T-helper 1 cell treated with Interleukin-12 subunit alpha and Interleukin-12 subunit beta and Interleukin-4 antibody, amounts not matched to agents 30 ng/mL and 1 ng/mL, for 36 hours (primary cell): ENCODE results near the gene GARNL3. TPM values are rescaled to one million over a fixed set of nuclear protein-coding genes. Genes with fewer than 3 reads are reported as not detected.

Source experiments
- intact Hi-C: fragments of 100-400 bp; cut with micrococcal nuclease; formaldehyde crosslinking; loops from one replicate; pipeline ENCODE4 v1.15.1; 2024
- total RNA-seq: library from RNA; stranded (reverse); gene quantifications from 2 replicates; pipeline ENCODE4 v1.2.3, GENCODE V29; 2022

Gene GARNL3, protein sequence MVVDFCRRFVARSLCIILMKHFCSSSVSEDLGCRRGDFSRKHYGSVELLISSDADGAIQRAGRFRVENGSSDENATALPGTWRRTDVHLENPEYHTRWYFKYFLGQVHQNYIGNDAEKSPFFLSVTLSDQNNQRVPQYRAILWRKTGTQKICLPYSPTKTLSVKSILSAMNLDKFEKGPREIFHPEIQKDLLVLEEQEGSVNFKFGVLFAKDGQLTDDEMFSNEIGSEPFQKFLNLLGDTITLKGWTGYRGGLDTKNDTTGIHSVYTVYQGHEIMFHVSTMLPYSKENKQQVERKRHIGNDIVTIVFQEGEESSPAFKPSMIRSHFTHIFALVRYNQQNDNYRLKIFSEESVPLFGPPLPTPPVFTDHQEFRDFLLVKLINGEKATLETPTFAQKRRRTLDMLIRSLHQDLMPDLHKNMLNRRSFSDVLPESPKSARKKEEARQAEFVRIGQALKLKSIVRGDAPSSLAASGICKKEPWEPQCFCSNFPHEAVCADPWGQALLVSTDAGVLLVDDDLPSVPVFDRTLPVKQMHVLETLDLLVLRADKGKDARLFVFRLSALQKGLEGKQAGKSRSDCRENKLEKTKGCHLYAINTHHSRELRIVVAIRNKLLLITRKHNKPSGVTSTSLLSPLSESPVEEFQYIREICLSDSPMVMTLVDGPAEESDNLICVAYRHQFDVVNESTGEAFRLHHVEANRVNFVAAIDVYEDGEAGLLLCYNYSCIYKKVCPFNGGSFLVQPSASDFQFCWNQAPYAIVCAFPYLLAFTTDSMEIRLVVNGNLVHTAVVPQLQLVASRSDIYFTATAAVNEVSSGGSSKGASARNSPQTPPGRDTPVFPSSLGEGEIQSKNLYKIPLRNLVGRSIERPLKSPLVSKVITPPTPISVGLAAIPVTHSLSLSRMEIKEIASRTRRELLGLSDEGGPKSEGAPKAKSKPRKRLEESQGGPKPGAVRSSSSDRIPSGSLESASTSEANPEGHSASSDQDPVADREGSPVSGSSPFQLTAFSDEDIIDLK
- total RNA-seq: 0.88 and 1.3 TPM in 2 replicates

DNA sequence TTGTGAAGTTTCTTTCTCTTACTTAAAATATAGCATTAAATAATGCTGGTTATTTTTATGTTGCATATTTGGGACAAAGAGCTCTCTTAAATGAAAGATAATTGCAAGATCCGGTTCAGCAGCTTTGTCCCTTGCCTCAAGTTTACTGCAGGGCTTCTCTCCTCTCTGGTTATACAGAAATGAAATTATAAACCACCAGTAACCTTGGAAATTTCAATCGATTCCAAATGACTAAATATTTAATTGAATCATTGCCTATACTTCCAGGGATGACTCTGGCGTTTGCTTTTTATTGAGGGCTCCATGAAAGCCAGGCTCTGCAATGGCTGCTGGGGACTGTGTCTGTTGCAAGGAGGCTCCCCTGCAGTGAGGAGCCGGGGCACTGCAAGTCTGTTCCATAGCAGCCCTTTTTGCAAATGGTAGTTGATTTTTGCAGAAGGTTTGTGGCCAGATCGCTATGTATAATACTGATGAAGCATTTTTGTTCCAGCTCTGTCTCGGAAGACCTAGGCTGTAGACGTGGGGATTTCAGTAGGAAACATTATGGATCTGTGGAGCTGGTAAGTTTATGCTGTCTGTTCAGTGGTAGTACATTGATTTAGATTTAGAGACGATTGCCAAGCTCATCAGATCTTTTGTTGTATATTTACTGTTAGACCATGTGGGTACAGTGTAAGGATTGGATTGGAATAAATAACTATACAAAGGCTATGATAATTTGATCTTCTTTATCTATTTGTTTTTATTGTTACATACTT lies at the start of gene GARNL3:
TSS of gene GARNL3 (plus strand) at position 313 of the 758 bp plus-strand sequence. CDS start at position 417, 104 bp downstream.
- intact Hi-C loops: no loop called here

DNA sequence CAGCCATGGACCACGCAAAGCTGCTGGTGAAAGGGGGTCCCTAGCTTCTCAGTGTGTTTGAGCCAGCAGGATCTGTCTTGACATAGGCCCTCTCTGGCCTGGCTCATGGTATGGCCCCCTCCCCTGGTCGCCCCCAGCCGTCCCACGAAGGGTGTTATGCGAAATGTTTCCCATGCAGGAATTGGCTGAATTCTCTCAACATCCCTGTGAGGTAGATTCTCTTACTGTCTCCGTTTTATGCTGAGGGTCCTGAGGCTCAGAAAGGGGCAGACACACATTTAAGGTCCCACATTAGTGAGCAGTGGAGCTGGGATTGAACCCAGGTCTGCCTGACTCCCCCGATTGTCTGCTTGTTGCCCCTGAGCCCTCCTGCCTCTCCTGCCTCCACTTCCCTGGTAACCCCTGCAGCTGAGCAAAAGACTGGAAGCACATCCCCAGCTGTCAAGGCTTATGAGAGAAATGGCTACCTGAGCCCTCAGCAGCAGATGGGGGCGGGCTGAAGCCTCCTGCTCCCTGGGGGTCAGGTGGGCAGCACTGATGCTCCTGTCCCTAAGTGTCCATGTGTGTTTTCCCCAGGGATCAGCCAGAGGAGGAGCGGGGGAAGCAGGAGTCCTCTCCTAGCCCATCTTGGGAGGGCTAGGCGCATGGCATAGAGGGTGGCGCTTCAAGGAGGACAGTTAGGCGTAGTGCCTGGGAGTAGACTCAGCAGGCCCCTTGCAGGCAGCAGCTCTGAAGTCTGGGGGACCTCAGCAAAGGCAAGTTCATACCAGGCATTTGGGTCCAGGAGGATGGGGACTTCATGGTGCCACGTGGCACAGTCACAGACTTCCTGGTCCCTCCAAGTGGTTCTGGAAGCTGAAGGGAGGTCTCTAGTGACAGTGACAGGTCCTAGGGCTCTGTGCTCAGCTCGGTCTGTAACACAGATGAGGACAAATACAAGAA lies 49.0 kb upstream of the GARNL3 start:
- intact Hi-C loops: no loop called here

DNA sequence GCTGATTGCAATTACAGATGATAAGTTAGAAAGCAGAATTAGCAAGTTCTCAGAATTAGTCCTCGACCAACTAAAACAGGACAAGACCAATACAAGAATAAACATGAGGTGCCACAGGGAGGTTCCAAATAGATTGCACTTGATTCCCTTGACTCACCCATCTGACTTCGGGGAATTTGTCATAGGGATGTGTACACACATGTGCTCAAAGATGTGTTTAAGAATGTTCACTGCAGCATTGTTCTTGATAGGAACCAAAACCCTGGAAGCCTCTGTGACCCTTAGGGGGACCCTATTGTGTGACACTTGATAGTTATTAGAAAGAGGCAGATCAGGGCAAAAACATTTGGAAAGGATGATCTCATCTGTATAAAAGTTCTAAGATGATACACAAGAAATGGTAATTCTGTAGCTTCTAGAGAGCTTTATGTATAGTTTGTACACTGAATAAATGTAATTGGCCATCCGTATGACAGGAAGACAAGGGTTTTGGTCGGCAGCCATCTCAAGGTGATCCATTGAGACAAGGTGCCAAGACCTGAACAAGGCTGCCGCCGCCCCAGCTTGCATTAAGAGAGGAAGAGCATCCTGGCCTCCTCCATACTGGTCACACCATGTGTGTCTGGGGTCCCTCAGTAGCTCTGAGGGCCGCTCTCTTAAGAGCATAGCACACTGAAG lies 48.2 kb upstream of the GARNL3 start:
- intact Hi-C loops: no loop called here

DNA sequence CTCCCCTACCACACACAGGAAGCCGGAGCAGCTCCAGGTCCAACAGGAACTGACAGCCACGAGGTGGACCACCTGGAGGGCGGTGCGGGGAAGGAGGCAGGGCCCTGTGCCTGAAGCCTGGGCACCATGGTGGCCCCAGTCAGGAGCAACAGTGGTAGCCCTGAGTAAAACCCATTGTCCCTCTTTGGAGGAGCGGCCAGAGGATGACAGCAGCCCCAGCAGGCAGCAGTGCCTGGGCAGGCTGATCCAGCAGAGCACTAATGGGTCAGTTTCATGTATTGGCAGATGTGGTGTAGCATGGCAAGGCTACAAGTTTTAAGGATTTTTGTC lies 47.7 kb upstream of the GARNL3 start:
- intact Hi-C loops: no loop called here

DNA sequence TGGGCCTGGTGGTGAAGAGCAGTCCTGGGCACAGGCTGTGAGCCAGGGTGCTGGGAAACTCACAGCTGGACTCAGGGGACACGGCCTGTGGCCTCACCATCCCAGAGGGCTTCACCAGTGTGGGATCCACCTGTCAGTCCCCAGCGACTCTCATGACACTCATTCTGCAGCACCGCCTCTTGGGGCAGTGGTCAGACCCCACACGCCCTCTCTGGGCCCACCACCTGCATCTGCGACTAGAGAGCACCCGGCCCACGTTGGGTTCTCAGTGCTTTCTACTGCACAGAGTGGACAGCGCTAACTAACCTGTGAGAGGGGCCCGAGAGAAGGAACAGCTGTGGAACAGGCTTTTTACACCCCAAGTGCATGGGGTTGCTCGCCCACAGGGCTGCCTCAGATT lies 45.8 kb upstream of the GARNL3 start:
- intact Hi-C loops: no loop called here

DNA sequence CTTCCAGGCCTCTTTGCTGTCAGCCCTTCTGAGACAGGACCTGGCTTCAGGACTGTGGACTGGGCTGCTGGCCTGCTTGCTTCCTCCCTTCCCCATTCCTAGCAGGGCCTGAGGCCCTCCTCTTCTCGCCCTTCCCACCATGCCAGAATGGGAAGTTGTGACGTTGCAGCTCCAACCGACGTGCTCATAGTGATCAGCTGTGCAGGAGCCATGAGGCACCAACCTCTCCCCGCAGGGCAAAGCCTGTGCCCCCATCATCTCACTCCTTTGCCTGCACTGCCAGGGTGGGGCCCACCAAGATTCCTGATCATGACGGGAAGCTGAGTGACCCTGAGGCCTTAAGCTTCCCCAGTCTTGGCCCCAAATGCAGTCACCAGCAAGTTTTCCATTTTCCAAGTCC lies 45.1 kb upstream of the GARNL3 start:
- intact Hi-C loops: no loop called here

DNA sequence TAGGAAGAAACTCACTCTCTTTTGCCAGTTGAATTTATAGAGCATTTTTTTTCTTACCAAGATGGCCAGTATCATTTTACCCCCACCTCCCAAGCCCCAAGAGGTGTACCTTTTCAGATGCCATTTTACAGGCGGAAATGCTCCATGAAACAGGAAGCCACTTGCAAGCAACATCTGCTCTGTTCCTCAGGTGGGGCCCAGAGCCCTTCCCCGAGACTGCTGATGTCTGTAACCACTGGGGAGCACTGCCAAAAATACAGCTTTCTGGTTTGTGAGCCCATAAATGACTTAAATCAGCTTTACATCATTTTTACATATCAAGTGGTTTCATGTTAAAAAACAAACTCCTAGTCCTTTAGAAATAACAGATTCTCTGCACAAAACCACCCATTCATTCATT lies 42.9 kb upstream of the GARNL3 start:
- intact Hi-C loops: loop anchor here (5.0 to 10.0 kb wide), 3 partner anchors 496 to 846 kb away; partner anchors contain the start of genes NAIF1, PTRH1, SLC25A25 and TTC16

DNA sequence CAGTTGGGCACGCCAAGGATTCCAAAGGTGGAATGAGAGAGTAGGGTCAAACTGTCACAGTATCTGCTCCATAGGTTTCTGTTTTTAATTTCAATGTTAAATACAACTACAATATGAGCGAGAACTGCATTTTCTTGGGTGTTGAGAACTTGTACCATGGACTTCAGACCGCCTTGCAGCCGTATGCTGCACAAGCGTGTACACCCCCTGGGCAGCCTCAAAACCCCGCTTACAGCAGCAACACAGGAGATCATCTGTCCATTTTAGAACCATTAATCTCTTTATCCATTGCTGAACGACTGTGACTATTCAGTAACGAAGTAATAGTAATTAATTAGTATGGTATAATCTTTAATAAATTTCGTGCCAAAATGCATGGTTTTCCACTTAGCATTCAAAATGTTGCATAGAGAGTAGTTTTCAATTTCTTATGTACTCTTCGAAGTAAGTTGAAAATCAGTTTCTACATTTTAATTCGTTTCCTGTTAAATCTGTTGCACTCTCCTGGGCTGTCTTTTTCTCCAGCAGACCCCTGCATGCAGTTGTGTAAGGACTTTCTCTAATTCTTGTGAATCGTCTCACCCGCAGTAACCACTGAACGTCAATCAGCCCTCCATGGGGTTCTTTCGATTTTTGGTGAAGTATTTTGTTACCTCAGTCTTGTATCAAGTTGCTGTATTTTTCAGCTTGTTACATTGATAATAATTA lies 42.0 kb upstream of the GARNL3 start:
- intact Hi-C loops: loop anchor here (5.0 to 10.0 kb wide), 3 partner anchors 495 to 845 kb away; partner anchors contain the start of genes NAIF1, PTRH1, SLC25A25 and TTC16

DNA sequence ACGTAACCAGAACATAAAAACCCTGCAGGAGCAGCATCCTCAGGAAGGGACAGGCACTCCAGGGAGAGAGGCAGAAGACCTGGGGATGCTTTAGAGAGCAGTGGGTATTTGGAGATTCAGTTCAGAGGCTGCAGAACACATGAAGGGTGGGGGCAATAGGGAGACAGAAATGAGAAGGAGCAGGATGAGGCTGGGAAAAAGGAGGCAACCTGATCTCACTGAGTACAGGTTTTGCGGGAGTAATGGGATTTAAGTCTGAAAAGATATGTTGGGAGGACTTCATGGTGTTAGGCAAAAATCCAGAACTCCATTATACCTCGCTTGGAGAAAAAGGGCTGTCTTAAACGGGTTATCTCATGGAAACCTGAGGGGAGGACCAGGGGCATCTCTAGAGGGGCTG lies 41.3 kb upstream of the GARNL3 start:
- intact Hi-C loops: loop anchor here (5.0 to 10.0 kb wide), 3 partner anchors 494 to 844 kb away; partner anchors contain the start of genes NAIF1, PTRH1, SLC25A25 and TTC16

DNA sequence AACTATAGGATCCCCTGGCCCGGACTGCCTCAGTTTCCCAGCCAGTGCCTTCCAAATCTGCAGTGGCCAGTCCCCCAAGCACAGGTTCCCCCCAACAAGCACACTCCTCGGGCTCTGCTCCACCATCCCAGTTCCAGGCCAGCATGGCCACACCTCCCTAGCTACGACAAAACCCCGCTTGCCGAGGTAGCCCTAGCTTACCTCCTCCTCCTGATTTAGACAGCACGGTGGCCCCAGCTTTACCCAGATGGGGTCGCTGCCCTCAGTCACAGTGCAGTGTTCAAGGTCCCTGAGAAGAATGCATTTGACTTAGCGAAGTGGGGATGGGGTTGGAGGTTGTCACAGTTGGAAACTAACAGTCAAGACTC lies 40.8 kb upstream of the GARNL3 start:
- intact Hi-C loops: loop anchor here (1.0 to 10.0 kb wide), 10 partner anchors 22 to 844 kb away; partner anchors contain the start of genes NAIF1, PTRH1, RALGPS1 and SLC25A25

DNA sequence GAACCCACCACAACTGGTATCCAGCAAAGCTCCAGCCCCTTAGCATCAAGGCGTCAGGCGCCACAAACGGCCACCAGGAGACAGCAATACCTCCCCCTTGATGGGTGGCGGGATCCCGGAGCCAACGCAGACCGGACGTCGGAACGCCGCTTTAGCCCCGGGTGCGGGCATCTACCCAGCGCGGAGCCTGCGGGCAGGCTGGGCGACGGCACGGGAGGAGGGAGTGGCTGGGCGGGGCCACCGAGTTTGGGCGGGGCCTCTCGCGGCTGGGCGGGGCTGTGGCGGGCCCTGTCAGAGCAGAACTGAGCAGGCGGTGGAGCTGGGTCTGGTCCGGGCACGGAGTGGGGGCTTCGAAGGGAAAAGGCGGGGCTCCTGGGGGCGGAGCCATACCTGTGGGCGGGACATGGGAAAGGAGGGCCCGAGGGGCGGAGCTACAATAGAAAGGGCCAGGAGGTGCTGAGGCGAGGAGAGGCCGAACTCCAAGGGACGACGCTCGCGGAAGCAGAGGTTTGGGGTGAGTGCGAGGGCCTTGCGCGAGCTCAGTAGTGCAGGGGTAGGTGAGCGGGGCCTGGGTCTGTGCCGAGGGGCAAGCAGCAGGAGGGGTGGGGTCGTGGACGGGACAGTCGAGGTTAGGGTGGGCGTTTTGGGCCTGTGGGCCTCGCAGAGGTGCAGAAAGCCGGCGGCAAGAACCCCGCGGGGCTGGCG lies 40.2 kb upstream of the GARNL3 start:
- intact Hi-C loops: loop anchor here (1.0 to 10.0 kb wide), 10 partner anchors 21 to 843 kb away; partner anchors contain the start of genes NAIF1, PTRH1, RALGPS1 and SLC25A25

DNA sequence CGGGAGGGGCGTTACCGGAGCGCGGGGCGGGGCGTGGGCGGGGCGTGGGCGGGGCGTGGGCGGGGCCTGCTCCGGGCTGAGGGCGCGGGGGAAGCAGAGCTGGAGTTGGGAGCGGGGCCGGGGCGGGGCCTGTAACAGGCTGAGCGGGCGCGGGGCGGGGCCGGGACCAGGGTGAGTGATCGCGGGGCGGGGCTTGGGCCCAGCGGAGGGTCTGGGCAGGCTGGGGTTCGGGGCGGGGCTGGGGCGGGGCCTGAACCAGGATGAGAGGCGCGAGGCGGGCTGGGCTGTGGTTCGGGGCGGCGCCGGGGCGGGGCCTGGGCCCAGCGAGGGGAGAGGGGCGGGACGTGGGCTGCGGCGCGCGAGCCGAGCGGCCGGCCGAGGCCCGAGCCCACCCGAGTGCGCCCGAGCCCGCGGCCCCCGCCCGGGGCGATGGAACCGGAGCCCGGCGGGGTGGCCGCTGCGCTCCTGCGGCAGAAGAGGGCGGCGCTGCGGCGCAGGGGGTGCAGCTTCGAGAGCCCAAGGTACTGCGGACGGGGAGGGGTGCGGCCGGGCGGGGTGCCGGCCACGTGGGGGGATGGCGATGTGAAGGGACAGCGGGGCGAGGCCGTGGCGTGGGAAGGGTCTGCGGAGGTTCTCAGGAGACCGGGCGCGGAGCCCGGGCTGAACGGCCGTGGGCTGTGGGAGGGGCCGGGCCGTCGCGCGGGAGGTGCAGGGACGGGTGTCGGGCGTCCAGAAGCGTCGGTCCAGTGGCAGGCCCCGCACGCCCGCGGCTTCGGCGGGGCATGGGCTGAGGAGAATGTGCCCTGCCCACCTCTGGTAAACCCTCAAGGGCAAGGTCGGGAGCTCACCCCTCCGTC lies 39.5 kb upstream of the GARNL3 start:
- intact Hi-C loops: loop anchor here (1.0 to 10.0 kb wide), 12 partner anchors 20 to 842 kb away; partner anchors contain the start of genes LRSAM1, NAIF1, PTRH1 and RALGPS1

DNA sequence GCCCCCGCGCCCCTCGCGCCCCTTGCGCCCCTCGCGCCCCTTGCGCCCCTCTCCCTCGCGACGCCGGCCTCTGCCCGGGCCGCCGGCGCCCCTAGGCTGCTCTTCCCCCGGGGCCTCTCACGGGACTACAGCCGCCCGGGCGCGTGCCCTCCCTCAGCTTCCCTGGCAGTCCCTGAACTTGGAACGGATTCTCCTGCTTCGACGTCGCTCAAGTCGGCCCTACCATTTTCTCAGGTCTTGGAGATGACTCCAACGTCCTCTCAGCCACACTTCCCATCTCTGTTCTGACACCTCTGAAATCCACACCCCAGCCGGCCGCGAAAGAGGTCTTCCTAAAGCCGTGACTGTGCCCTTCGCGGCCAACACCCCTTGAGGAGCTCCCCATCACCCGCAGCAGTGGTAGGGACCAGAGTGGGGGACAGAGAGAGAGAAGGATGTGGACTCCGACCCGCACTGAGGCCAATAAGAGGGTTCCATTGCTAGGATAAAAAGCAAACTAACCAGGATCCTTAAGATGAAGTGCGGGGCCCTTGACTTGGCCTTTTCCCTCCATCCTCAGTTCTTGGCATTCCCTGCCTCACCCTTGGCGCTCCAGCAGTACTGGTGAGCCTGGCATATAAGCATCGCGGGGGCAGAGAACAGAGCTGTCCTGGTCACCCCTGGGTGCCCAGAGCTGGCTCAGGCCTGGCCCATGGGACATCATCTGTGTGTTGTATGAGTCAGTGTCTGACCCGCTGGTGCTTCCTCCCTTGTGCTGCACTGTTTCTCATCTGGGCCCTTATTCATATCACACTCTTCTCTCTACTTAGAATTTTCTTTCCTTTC lies 38.6 kb upstream of the GARNL3 start:
- intact Hi-C loops: loop anchor here (1.0 to 10.0 kb wide), 5 partner anchors 163 to 691 kb away; partner anchors contain the start of genes LRSAM1, RPL12 and ST6GALNAC4

DNA sequence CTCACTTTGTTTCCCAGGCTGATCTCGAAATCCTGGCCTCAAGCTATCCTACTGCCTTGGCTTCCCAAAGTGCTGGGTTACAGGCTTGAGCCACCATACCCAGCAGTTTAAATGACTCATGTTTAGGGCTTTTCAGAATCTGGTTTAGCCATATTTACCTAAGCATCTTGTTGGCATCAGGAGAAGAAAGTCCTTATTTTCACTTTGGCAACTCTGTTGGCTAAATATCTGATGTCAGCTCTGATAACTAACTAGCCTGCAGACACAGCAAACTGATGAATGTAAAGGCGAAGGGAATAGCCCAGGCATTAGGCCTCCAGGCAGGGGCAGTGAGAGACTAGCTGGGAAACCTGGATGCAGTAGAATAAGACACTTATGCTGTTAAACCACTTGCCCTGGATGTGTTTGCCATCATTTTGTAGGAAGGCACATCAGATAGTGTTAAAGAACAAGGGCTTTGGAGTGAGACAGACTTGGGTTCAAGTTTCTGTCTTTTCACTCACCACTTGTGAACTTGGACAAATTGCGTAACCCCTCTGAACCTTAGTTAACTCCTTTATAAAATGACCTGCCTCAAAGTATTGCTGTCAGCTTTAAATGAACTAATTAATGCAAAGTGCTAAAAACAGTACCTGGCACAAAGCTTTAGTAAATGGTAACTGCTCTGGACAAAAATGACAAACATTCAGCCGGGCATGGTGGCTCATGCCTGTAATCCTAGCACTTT lies 34.7 kb upstream of the GARNL3 start:
- intact Hi-C loops: loop anchor here (10.0 kb wide), 1 partner anchor 505 kb away; no protein-coding TSS in a partner anchor

DNA sequence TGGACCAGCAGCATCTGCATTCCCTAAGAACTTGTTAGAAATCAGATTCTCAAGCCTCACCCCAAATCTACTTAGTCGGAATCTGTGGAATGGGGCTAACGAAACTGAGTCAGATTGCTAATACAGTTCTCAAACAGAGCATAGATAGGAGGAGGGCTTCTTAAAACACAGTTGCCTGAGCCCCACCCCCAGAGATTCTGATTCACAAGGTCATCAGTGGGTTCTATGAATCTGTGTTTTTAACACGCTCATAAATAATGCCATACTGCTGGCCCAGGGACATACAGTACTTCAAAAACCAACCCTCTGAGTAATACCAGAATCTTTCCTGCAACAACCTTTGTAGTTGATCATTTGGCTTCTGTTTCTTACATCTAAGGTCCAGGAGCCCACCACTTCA lies 32.9 kb upstream of the GARNL3 start:
- intact Hi-C loops: no loop called here
